CD8-positive, alpha-beta memory T cell (primary cell): ENCODE results near the gene ARHGEF39. TPM values are rescaled to one million over a fixed set of nuclear protein-coding genes. Genes with fewer than 3 reads are reported as not detected.

Experiments used
- CTCF ChIA-PET: fragments of 350-600 bp; sonication (Branson Sonifier 250); formaldehyde crosslinking; loops from one replicate; lab custom pipeline; 2021; ENCODE audit warnings: antibody characterized with exemption; lab: Charles Lee
- POLR2A ChIA-PET: fragments of 350-600 bp; sonication (Branson Sonifier 250); formaldehyde crosslinking; loops from one replicate; lab custom pipeline; 2021; ENCODE audit warnings: antibody characterized with exemption; lab: Charles Lee
- DNase-seq, 5 donors: peaks; one replicate each; pipeline versions ENCODE4 v3.0.0 to v3.0.0-alpha.2; 2020 to 2022; ENCODE audit warnings: mixed read lengths in 1 of 5
- H3K27ac ChIP-seq: one replicate; pipeline ENCODE4 v1.7.0; 2013; ENCODE audit warnings: low read depth, mild to moderate bottlenecking, low read length, moderate library complexity
- H3K27me3 ChIP-seq: 2 replicates; pipeline ENCODE4 v1.7.0; 2013; ENCODE audit warnings: low read length, mild to moderate bottlenecking; ENCODE audit not compliant: insufficient read depth, poor library complexity, severe bottlenecking
- H3K36me3 ChIP-seq: 2 replicates; pipeline ENCODE4 v1.7.0; 2013; ENCODE audit warnings: mild to moderate bottlenecking, low read length, moderate library complexity; ENCODE audit not compliant: insufficient read depth
- H3K4me1 ChIP-seq: 2 replicates; pipeline ENCODE4 v1.7.0; 2013; ENCODE audit warnings: mild to moderate bottlenecking, low read length, moderate library complexity; ENCODE audit not compliant: insufficient read depth
- H3K4me3 ChIP-seq: 2 replicates; pipeline ENCODE4 v1.7.0; 2013; ENCODE audit warnings: mild to moderate bottlenecking, low read length
- H3K9me3 ChIP-seq: 2 replicates; pipeline ENCODE4 v1.7.0; 2013; ENCODE audit warnings: mild to moderate bottlenecking, low read length
- H3K27ac Mint-ChIP-seq, 8 donors: one replicate each; pipeline ENCODE4 v1.8.0; 2020 to 2021; ENCODE audit warnings: mixed read lengths in 8 of 8, mild to moderate bottlenecking in 6 of 8, inconsistent platforms in 3 of 8, moderate library complexity in 3 of 8
- H3K27me3 Mint-ChIP-seq, 2 donors: one replicate each; pipeline ENCODE4 v1.8.0; 2020 to 2021; ENCODE audit warnings: mixed read lengths in 2 of 2, mild to moderate bottlenecking in 1 of 2, moderate library complexity in 1 of 2
- H3K36me3 Mint-ChIP-seq, 3 donors: one replicate each; pipeline ENCODE4 v1.8.0; 2020 to 2021; ENCODE audit warnings: mixed read lengths in 3 of 3, inconsistent platforms in 1 of 3, mild to moderate bottlenecking in 1 of 3
- H3K4me1 Mint-ChIP-seq, 3 donors: one replicate each; pipeline ENCODE4 v1.8.0; 2020 to 2021; ENCODE audit warnings: mixed read lengths in 3 of 3, inconsistent platforms in 1 of 3, mild to moderate bottlenecking in 1 of 3
- H3K4me3 Mint-ChIP-seq, 7 donors: one replicate each; pipeline ENCODE4 v1.8.0; 2020 to 2021; ENCODE audit warnings: mixed read lengths in 7 of 7, mild to moderate bottlenecking in 6 of 7, moderate library complexity in 4 of 7, inconsistent platforms in 2 of 7
- H3K9me3 Mint-ChIP-seq, 5 donors: one replicate each; pipeline ENCODE4 v1.8.0; 2020 to 2022; ENCODE audit warnings: mixed read lengths in 5 of 5, mild to moderate bottlenecking in 3 of 5, moderate library complexity in 2 of 5, inconsistent platforms in 1 of 5
- polyA plus RNA-seq: library from polyadenylated mRNA; unstranded; fragments of 300-500 nt; fragmentation: Illumina TruSeq; gene quantifications from one replicate; pipeline ENCODE4 v1.2.3, GENCODE V29; 2021
- total RNA-seq, 2 experiments: library from RNA; stranded (reverse); gene quantifications; one replicate each; pipeline ENCODE4 v1.2.3, GENCODE V29; 2021

ARHGEF39 gene
- total and polyA plus RNA-seq, 3 experiments from 2014 or later, result 1.2 to 10.7 (median 7.7) TPM

- H3K9me3 Mint-ChIP-seq, result no peaks in the 10 kb centered on the region
- Histone ChIP-seq H3K9me3 (no peaks in the 10 kb centered on the region), H3K4me1 (no peaks in the 10 kb centered on the region), H3K27me3 (no peaks in the 10 kb centered on the region), H3K36me3 (no peaks in the 10 kb centered on the region), H3K27ac (no peak overlapping the region), H3K4me3 (no peak overlapping the region)
- no peak overlapping the region for H3K27ac Mint-ChIP-seq
- ChIA-PET POLR2A (no interaction called here), CTCF (interaction anchor here (0.6 to 1.4 kb wide), 4 partner anchors 16 to 1538 kb away, joined by 3 to 4 read pairs (median 3); partner anchors contain the start of genes CREB3 and TLN1)
- H3K4me3 Mint-ChIP-seq, result no peak overlapping the region
- DNase-seq, result no peak
- peaks cover 7 to 8% of the 10 kb centered on the region in 2 donors for H3K27me3 Mint-ChIP-seq
- H3K4me1 Mint-ChIP-seq, result peaks cover 5 to 12% (median 11%) of the 10 kb centered on the region in 3 donors
- peaks cover 0 to 1% (median 0%) of the 10 kb centered on the region in 3 donors for H3K36me3 Mint-ChIP-seq
These were observed 15.5 kb upstream of the ARHGEF39 start for GRCh38 chr9:35680331-35681105.

- Histone ChIP-seq H3K9me3 (no peaks in the 10 kb centered on the region), H3K27ac (no peak overlapping the region), H3K27me3 (no peaks in the 10 kb centered on the region), H3K4me3 (no peak overlapping the region), H3K4me1 (no peaks in the 10 kb centered on the region), H3K36me3 (no peaks in the 10 kb centered on the region)
- DNase-seq, result no peak
- ChIA-PET CTCF (interaction anchor here (0.9 to 1.4 kb wide), 3 partner anchors 17 to 68 kb away, joined by 3 to 4 read pairs (median 3); partner anchors contain the start of genes CREB3 and TLN1), POLR2A (no interaction called here)
- Mint-ChIP-seq H3K4me1 (peaks cover 5 to 15% (median 12%) of the 10 kb centered on the region in 3 donors), H3K4me3 (no peak overlapping the region), H3K9me3 (no peaks in the 10 kb centered on the region), H3K27me3 (peaks cover 8 to 10% of the 10 kb centered on the region in 2 donors), H3K36me3 (peaks cover 0 to 1% (median 0%) of the 10 kb centered on the region in 3 donors), H3K27ac (no peak overlapping the region)
These were observed 14.9 kb upstream of the ARHGEF39 start for GRCh38 chr9:35679766-35680330.

GRCh38 chr9:35679091-35679490 lies 14.1 kb upstream of the ARHGEF39 start:
- H3K4me3 ChIP-seq, result no peak overlapping the region
- H3K9me3 Mint-ChIP-seq, result no peaks in the 10 kb centered on the region
- POLR2A ChIA-PET, result no interaction called here
- H3K9me3 ChIP-seq, result no peaks in the 10 kb centered on the region
- H3K27me3 ChIP-seq, result no peaks in the 10 kb centered on the region
- no peak for DNase-seq
- no peaks in the 10 kb centered on the region for H3K4me1 ChIP-seq
- no peak overlapping the region for H3K4me3 Mint-ChIP-seq
- peak overlapping the region in 1 of 8 donors; percentile 42 for H3K27ac Mint-ChIP-seq
- H3K27ac ChIP-seq, result no peak overlapping the region
- peaks cover 11 to 13% of the 10 kb centered on the region in 2 donors for H3K27me3 Mint-ChIP-seq
- H3K36me3 ChIP-seq, result no peaks in the 10 kb centered on the region
- H3K4me1 Mint-ChIP-seq, result peaks cover 10 to 20% (median 20%) of the 10 kb centered on the region in 3 donors
- CTCF ChIA-PET, result no interaction called here
- H3K36me3 Mint-ChIP-seq, result no peaks in the 10 kb centered on the region

GRCh38 chr9:35675732-35676392 lies 10.9 kb upstream of the ARHGEF39 start:
- ChIA-PET POLR2A (interaction anchor here (0.9 kb wide), 1 partner anchor 18 kb away, joined by 3 read pairs; the partner anchor contains the start of genes CCDC107 and RMRP), CTCF (interaction anchor here (1.3 to 4.3 kb wide), 4 partner anchors 11 to 29 kb away, joined by 5 to 20 read pairs (median 10); partner anchors contain the start of genes ARHGEF39, CCDC107 and RMRP)
- no peaks in the 10 kb centered on the region for H3K36me3 ChIP-seq
- H3K4me3 ChIP-seq, result no peak overlapping the region
- Mint-ChIP-seq H3K27me3 (peaks cover 11 to 13% of the 10 kb centered on the region in 2 donors), H3K4me1 (peaks cover 11 to 20% (median 20%) of the 10 kb centered on the region in 3 donors), H3K4me3 (peak overlapping the region in 6 of 7 donors; percentile 71 to 87 (median 79)), H3K9me3 (no peaks in the 10 kb centered on the region), H3K27ac (peak overlapping the region in 1 of 8 donors; percentile 80), H3K36me3 (no peaks in the 10 kb centered on the region)
- H3K9me3 ChIP-seq, result no peaks in the 10 kb centered on the region
- H3K4me1 ChIP-seq, result no peaks in the 10 kb centered on the region
- peak in 4 of 5 donors; percentile 25 to 69 (median 33) for DNase-seq
- H3K27ac ChIP-seq, result no peak overlapping the region
- no peaks in the 10 kb centered on the region for H3K27me3 ChIP-seq

- Histone ChIP-seq H3K4me3 (no peak overlapping the region), H3K4me1 (no peaks in the 10 kb centered on the region), H3K27ac (no peak overlapping the region), H3K36me3 (no peaks in the 10 kb centered on the region), H3K9me3 (no peaks in the 10 kb centered on the region), H3K27me3 (no peaks in the 10 kb centered on the region)
- no peak for DNase-seq
- H3K36me3 Mint-ChIP-seq, result no peaks in the 10 kb centered on the region
- ChIA-PET POLR2A (interaction anchor here (0.9 kb wide), 1 partner anchor 17 kb away, joined by 3 read pairs; the partner anchor contains the start of genes CCDC107 and RMRP), CTCF (interaction anchor here (1.3 to 4.3 kb wide), 4 partner anchors 10 to 29 kb away, joined by 5 to 20 read pairs (median 10); partner anchors contain the start of genes ARHGEF39, CCDC107 and RMRP)
- peak overlapping the region in 6 of 7 donors; percentile 71 to 87 (median 73) for H3K4me3 Mint-ChIP-seq
- H3K9me3 Mint-ChIP-seq, result no peaks in the 10 kb centered on the region
- H3K27me3 Mint-ChIP-seq, result peaks cover 11 to 13% of the 10 kb centered on the region in 2 donors
- H3K4me1 Mint-ChIP-seq, result peaks cover 11 to 20% (median 20%) of the 10 kb centered on the region in 3 donors
- peak overlapping the region in 1 of 8 donors; percentile 33 for H3K27ac Mint-ChIP-seq
These were observed 10.2 kb upstream of the ARHGEF39 start for GRCh38 chr9:35675204-35675603.

GRCh38 chr9:35674025-35674361 lies 9.0 kb upstream of the ARHGEF39 start:
- H3K4me3 ChIP-seq, result no peak overlapping the region
- no peak overlapping the region for H3K4me3 Mint-ChIP-seq
- CTCF ChIA-PET, result no interaction called here
- no peak overlapping the region for H3K27ac Mint-ChIP-seq
- H3K4me1 ChIP-seq, result no peaks in the 10 kb centered on the region
- H3K27ac ChIP-seq, result no peak overlapping the region
- peaks cover 11 to 20% (median 20%) of the 10 kb centered on the region in 3 donors for H3K4me1 Mint-ChIP-seq
- no peaks in the 10 kb centered on the region for H3K36me3 Mint-ChIP-seq
- POLR2A ChIA-PET, result no interaction called here
- no peak for DNase-seq
- no peaks in the 10 kb centered on the region for H3K9me3 ChIP-seq
- no peaks in the 10 kb centered on the region for H3K27me3 ChIP-seq
- H3K9me3 Mint-ChIP-seq, result no peaks in the 10 kb centered on the region
- H3K27me3 Mint-ChIP-seq, result peaks cover 11 to 13% of the 10 kb centered on the region in 2 donors
- no peaks in the 10 kb centered on the region for H3K36me3 ChIP-seq

GRCh38 chr9:35673132-35674024 lies 8.4 kb upstream of the ARHGEF39 start, which contains the start of gene CA9:
Gene CA9 (plus strand): TSS chr9:35673928. CDS start chr9:35673960, 32 bp downstream.
- Mint-ChIP-seq H3K27me3 (peaks cover 11 to 13% of the 10 kb centered on the region in 2 donors), H3K36me3 (no peaks in the 10 kb centered on the region), H3K4me1 (peaks cover 11 to 20% (median 20%) of the 10 kb centered on the region in 3 donors), H3K27ac (peak within 1 kb of the TSS in 2 of 8 donors; percentile 38 to 67), H3K4me3 (peak within 1 kb of the TSS in 6 of 7 donors; percentile 35 to 78 (median 56)), H3K9me3 (no peaks in the 10 kb centered on the region)
- no peak for DNase-seq
- CTCF ChIA-PET, result no interaction called here
- no peaks in the 10 kb centered on the region for H3K9me3 ChIP-seq
- no peak within 1 kb of the TSS for H3K4me3 ChIP-seq
- H3K27me3 ChIP-seq, result no peaks in the 10 kb centered on the region
- POLR2A ChIA-PET, result no interaction called here
- H3K4me1 ChIP-seq, result no peaks in the 10 kb centered on the region
- no peaks in the 10 kb centered on the region for H3K36me3 ChIP-seq
- H3K27ac ChIP-seq, result no peak within 1 kb of the TSS
